CD4-positive, alpha-beta T cell (primary cell): ENCODE data around the gene TTC23L. TPM values are rescaled to one million over a fixed set of nuclear protein-coding genes. Genes with fewer than 3 reads are reported as not detected.

ENCODE experiments used
- ATAC-seq: fragments of 200-7000 bp; cut with Tn5 transposase; one replicate; pipeline ENCODE4 v1.10.0; 2022; ENCODE audit warnings: mild to moderate bottlenecking; ENCODE audit not compliant: poor library complexity
- CTCF ChIA-PET: fragments of 350-600 bp; sonication (Branson Sonifier 250); formaldehyde crosslinking; loops from one replicate; lab custom pipeline; 2021; ENCODE audit warnings: antibody characterized with exemption, inconsistent platforms; lab: Charles Lee
- POLR2A ChIA-PET: fragments of 350-600 bp; sonication (Branson Sonifier 250); formaldehyde crosslinking; loops from one replicate; lab custom pipeline; 2021; ENCODE audit warnings: antibody characterized with exemption, inconsistent platforms; lab: Charles Lee
- DNase-seq, 14 experiments: peaks; one replicate each; pipeline ENCODE4 v3.0.0-alpha.2; 2013 to 2020; ENCODE audit warnings: mixed read lengths in 2 of 14
- H3K27ac ChIP-seq, 2 donors: one replicate each; pipeline versions ENCODE4 v1.5.1 to v1.7.0; 2013; ENCODE audit warnings: low read length in 2 of 2, low read depth in 1 of 2, mild to moderate bottlenecking in 1 of 2
- H3K27me3 ChIP-seq, 2 experiments: 1 replicate in 1 of 2; 2 replicates in 1 of 2; pipeline versions ENCODE4 v1.6.1 to v1.7.0; 2013; ENCODE audit warnings: low read length in 2 of 2, control low read depth in 1 of 2, mild to moderate bottlenecking in 1 of 2, moderate library complexity in 1 of 2; ENCODE audit not compliant: insufficient read depth in 2 of 2, control insufficient read depth in 1 of 2
- H3K36me3 ChIP-seq: one replicate; pipeline ENCODE4 v1.6.1; 2013; ENCODE audit warnings: low read length, control low read depth; ENCODE audit not compliant: insufficient read depth
- H3K4me1 ChIP-seq: one replicate; pipeline ENCODE4 v1.6.1; 2013; ENCODE audit warnings: low read length, control low read depth; ENCODE audit not compliant: insufficient read depth
- H3K4me3 ChIP-seq: one replicate; pipeline ENCODE4 v1.5.1; 2013; ENCODE audit warnings: mild to moderate bottlenecking, low read length, moderate library complexity
- H3K9me3 ChIP-seq, 2 experiments: 1 replicate in 1 of 2; 2 replicates in 1 of 2; pipeline versions ENCODE4 v1.6.1 to v1.7.0; 2013; ENCODE audit warnings: low read length in 2 of 2, mild to moderate bottlenecking in 2 of 2, control low read depth in 1 of 2, moderate library complexity in 1 of 2; ENCODE audit not compliant: control insufficient read depth in 1 of 2, insufficient read depth in 1 of 2
- H3K27ac Mint-ChIP-seq: one replicate; pipeline ENCODE4 v1.8.0; 2020; ENCODE audit warnings: mixed read lengths
- H3K27me3 Mint-ChIP-seq: one replicate; pipeline ENCODE4 v1.8.0; 2021; ENCODE audit warnings: mixed read lengths
- H3K36me3 Mint-ChIP-seq: one replicate; pipeline ENCODE4 v1.8.0; 2021; ENCODE audit warnings: low read depth, mixed read lengths
- H3K4me1 Mint-ChIP-seq: one replicate; pipeline ENCODE4 v1.8.0; 2021; ENCODE audit warnings: low read depth, mixed read lengths
- H3K4me3 Mint-ChIP-seq: one replicate; pipeline ENCODE4 v1.8.0; 2020; ENCODE audit warnings: mild to moderate bottlenecking, mixed read lengths
- H3K9me3 Mint-ChIP-seq: one replicate; pipeline ENCODE4 v1.8.0; 2020; ENCODE audit warnings: mixed read lengths
- CTCF ChIP-seq: fragments of 200-600 bp; IDR thresholded peaks from one replicate; pipeline ENCODE4 v1.8.0; 2022; ENCODE audit warnings: antibody characterized with exemption, mild to moderate bottlenecking
- intact Hi-C, 2 experiments: fragments of 100-400 bp; cut with DNase I in 1 of 2; cut with micrococcal nuclease in 1 of 2; formaldehyde crosslinking; loops; one replicate each; pipeline versions ENCODE4 v1.15.1 to v1.9.0; 2023 to 2025; cut with DNase I, micrococcal nuclease
- total RNA-seq, 174 experiments: library from RNA in 2 of 174; stranded (reverse) in 2 of 174; gene quantifications; one replicate each; pipeline ENCODE4 v1.2.3 and lab custom pipeline; 2021 to 2026

The TTC23L gene
- total RNA-seq, 2 experiments from 2014 or later = 0.20 TPM; not detected in 1

GRCh38 chr5:34944460-34945047 is 105.6 kb downstream of the TTC23L start:
- no peak overlapping the region for H3K4me3 Mint-ChIP-seq
- H3K4me3 ChIP-seq = no peak overlapping the region
- peaks cover 72% of the 10 kb centered on the region for H3K36me3 ChIP-seq
- H3K27ac Mint-ChIP-seq = no peak overlapping the region
- DNase-seq (no peak), ATAC-seq (no peak)
- ChIA-PET POLR2A (no interaction called here), CTCF (no interaction called here)
- H3K9me3 Mint-ChIP-seq = no peaks in the 10 kb centered on the region
- H3K4me1 Mint-ChIP-seq = no peaks in the 10 kb centered on the region
- H3K36me3 Mint-ChIP-seq = peaks cover 91% of the 10 kb centered on the region
- no peak for TF ChIP-seq CTCF
- no peaks in the 10 kb centered on the region for H3K9me3 ChIP-seq
- H3K27me3 ChIP-seq = no peaks in the 10 kb centered on the region
- H3K27ac ChIP-seq = no peak overlapping the region
- no peaks in the 10 kb centered on the region for H3K27me3 Mint-ChIP-seq
- intact Hi-C loops = no loop called here
- H3K4me1 ChIP-seq = no peaks in the 10 kb centered on the region

Other genes with a start within 250 kb of the TTC23L start
- under 1 TPM; 0.20 to 0.60 TPM for gene RAI14, start 182.8 kb upstream of the TTC23L start, total RNA-seq
- gene RAD1, start 76.3 kb downstream of the TTC23L start, total RNA-seq = 10 to 100 TPM; 26.7 to 29.2 TPM
- 10 to 100 TPM; 29.7 to 30.2 TPM for gene BRIX1, start 76.5 kb downstream of the TTC23L start, total RNA-seq
- gene DNAJC21, start 90.4 kb downstream of the TTC23L start, total RNA-seq = 10 to 100 TPM; 47.9 to 50.4 TPM
- gene AGXT2, start 208.8 kb downstream of the TTC23L start, total RNA-seq = not detected